GM21526 (cell line): ENCODE results near the gene MFAP3L.
A peak's percentile ranks its signal among the peaks of the same experiment; 100 is the strongest.
"Not testable (repeated sequence)": the region's sequence is repeated elsewhere in the genome, so short reads cannot be mapped to it uniquely, and the experiment has no call there.

Experiments used
- ATAC-seq: cut with Tn5 transposase; IDR thresholded peaks from one replicate; pipeline ENCODE4 v1.9.1; 2021; ENCODE audit warnings: moderate library complexity; ENCODE audit not compliant: unreplicated experiment, low FRiP score

Gene MFAP3L

DNA sequence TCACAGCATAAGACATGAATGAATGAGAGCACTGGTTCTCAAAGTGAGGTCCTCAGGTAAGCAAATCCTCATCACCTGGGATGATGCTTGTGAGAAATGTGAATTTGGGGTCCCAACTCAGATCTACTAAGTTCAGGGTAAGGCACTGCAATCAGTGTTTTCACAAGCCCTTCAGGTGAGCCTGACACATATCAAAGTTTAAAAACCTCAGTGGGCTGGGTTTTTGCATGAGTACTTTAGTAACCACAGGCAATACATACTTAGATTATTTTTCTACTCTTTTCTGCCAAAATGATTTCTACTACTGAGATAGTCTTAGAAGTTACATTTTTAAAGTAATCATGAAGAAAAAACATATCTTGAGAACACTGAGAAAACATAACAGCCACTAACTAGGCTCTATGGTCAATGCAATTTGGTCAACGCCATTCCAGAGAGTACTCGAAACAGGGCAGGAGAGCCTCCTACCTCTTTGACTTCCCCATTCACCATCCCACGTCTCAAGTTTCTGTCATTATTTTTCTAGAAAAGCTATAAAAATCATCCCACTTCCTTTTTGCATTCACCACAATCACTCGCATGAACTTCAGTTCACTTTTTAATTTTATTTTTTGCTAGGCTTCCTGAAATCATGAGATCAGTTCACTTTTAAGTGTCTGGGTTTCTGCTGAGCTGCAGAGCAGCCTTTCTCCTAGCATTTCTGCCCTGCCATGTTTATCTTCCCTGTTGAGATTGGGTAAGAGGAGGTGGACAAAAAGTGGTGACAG, 73.8 kb downstream of the MFAP3L start:
- peak; percentile 72 for ATAC-seq

DNA sequence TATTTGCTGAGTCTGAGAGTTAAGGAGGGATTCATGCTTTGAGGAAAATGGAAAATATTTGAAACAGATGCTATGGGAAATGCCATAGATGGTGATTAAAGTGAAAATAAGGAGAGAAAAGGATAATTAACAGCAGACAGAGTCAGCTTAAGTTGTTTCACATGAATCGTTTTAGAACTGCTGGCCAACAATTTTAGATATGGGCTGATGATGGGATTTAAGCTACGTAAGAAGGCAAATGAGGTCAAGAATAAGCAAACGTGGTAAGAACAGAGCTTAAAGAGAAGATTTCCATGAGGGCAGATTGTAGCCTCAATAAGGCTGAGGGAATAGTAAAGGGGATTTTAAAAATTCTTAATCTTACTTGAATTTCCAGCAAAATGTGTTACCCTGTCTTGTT, 77.9 kb downstream of the MFAP3L start:
- no peak for ATAC-seq

DNA sequence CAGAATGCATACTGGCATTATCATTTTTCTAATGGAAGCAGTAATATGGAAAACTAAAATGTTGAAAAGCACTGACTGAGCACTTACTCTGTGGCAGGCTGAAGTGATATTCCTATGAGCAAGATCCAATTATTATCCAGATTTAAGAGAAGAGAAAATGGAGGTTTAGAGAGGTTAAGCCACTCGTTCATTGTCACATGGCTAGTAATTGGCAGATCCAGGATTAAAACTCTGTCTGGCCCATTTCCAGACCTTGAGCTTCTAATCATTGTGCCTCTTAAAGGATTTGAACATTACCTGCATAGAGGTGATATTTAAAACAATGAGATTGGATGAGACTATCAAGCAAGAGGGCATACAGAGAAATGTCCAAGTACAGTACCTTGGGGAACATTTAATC, 80.6 kb downstream of the MFAP3L start:
- ATAC-seq, result no peak

DNA sequence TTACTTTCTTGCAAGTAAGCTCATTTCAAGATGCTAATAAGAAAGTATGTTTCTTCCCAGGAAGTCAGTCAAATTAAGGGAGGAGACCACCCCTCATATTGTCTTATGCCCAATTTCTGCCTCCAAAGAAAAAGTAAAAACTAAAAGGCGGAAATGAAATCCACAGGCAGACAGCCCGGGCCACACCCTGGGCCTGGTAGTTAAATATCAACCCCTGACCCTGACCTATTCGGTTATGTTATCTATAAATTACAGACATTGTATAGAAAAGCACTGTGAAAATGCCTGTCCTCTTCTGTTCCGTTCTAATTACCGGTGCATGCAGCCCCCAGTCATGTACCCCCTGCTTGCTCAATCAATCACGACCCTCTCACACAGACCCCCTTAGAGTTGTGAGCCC, 82.6 kb downstream of the MFAP3L start:
- not testable (repeated sequence) for ATAC-seq

DNA sequence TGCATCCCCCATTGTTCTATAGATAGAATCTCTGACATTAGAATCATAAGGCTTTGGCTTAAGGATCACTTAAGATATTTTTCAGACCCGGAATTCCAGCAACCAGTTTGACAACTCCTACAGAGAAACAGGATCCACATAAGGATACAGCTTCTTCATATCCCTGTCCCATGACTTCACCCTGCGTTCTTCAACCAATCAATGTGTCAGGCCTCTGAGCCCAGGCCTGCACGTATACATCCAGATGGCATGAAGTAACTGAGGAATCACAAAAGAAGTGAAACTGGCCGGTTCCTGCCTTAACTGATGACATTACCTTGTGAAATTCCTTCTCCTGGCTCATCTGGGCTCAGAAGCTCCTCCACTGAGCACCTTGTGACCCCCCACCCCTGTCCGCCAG, 85.1 kb downstream of the MFAP3L start:
- ATAC-seq, result no peak

DNA sequence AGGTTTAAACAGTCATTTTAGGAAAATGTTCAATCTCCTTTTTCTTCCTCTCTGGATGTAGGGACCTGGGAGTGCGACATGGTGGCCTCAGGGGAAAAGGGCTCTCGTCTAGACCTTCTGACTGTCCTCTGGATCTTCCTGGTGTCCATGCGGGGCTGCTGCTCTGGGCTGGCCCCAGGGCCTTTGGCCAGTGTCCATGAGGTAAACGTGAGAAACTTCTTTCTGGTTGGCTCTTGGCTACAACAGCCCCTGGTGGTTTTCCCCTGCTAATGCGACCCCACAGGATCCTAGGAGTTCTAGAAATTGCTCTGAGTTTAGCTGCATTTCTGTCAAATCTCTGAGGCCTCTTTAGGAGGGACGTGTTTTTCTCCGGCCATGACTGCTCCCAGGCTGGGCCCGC, 85.7 kb downstream of the MFAP3L start:
- no peak for ATAC-seq
